ENCODE results near the gene OTOG. TPM values are rescaled to one million over a fixed set of nuclear protein-coding genes. Genes with fewer than 3 reads are reported as not detected.
A peak's percentile ranks its signal among the peaks of the same experiment; 100 is the strongest.

OTOG gene
- total RNA-seq, 4 donors from 2014 or later: not detected

GRCh38 chr11:17581036-17581731 is 34.1 kb downstream of the OTOG start:
- WGBS, 2 donors: 65 to 66% methylated on average over 6 of the region's 6 CpGs
- DNase-seq (ENCODE audit: low spot score in 2 of 2): peak in 1 of 2 donors; percentile 21
- intact Hi-C loops (cut with DNase I; ENCODE audit: low total_unique reads): no loop called here
- H3K4me3 ChIP-seq (ENCODE audit: low read depth, poor library complexity, severe bottlenecking): no peak overlapping the region
- no peak for TF ChIP-seq POLR2A (IDR thresholded peaks at IDR 0.05)
- TF ChIP-seq CTCF (IDR thresholded peaks at IDR 0.05): no peak

- DNase-seq (ENCODE audit: low spot score in 2 of 2): peak in 1 of 2 donors; percentile 28
- WGBS, 2 donors: 91 to 94% methylated on average over 4 of the region's 4 CpGs
- no peak for TF ChIP-seq POLR2A (IDR thresholded peaks at IDR 0.05)
- TF ChIP-seq CTCF (IDR thresholded peaks at IDR 0.05): no peak
- intact Hi-C loops (cut with DNase I; ENCODE audit: low total_unique reads): no loop called here
- H3K4me3 ChIP-seq (ENCODE audit: low read depth, poor library complexity, severe bottlenecking): no peak overlapping the region
Measured at GRCh38 chr11:17581732-17582053, 34.6 kb downstream of the OTOG start.

GRCh38 chr11:17585911-17586695 is 39.0 kb downstream of the OTOG start:
- intact Hi-C loops (cut with DNase I; ENCODE audit: low total_unique reads): no loop called here
- no peak overlapping the region for H3K4me3 ChIP-seq (ENCODE audit: low read depth, poor library complexity, severe bottlenecking)
- peak in 1 of 2 donors; percentile 60 for DNase-seq (ENCODE audit: low spot score in 2 of 2)
- no peak for TF ChIP-seq CTCF (IDR thresholded peaks at IDR 0.05)
- 76 to 81% methylated on average over 6 of the region's 6 CpGs for WGBS, 2 donors

GRCh38 chr11:17588166-17588565 is 41.1 kb downstream of the OTOG start:
- TF ChIP-seq POLR2A (IDR thresholded peaks at IDR 0.05) (no peak), CTCF (IDR thresholded peaks at IDR 0.05) (no peak)
- intact Hi-C loops (cut with DNase I; ENCODE audit: low total_unique reads): no loop called here
- 78 to 81% methylated on average over 8 of the region's 8 CpGs for WGBS, 2 donors
- no peak overlapping the region for H3K4me3 ChIP-seq (ENCODE audit: low read depth, poor library complexity, severe bottlenecking)
- DNase-seq (ENCODE audit: low spot score in 2 of 2): peak in 1 of 2 donors; percentile 40

- no peak for TF ChIP-seq CTCF (IDR thresholded peaks at IDR 0.05)
- WGBS, 2 donors: 78 to 80% methylated on average over 4 of the region's 4 CpGs
- H3K4me3 ChIP-seq (ENCODE audit: low read depth, poor library complexity, severe bottlenecking): no peak overlapping the region
- intact Hi-C loops (cut with DNase I; ENCODE audit: low total_unique reads): no loop called here
- DNase-seq (ENCODE audit: low spot score in 2 of 2): peak in 1 of 2 donors; percentile 53
Measured at GRCh38 chr11:17588721-17589120, 41.7 kb downstream of the OTOG start.

All from lower leg skin (tissue), 4 donors.